SK-N-SH (cell line): Measurements from ENCODE around the gene PLXNB1. TPM values are rescaled to one million over a fixed set of nuclear protein-coding genes. Genes with fewer than 3 reads are reported as not detected.

Experiments used
- CTCF ChIA-PET: fragments of 300-600, 350-600 bp; formaldehyde crosslinking; extraction: SDS; loops from one replicate; lab custom pipeline; 2021; lab: Yijun Ruan, JAX
- POLR2A ChIA-PET: fragments of 350-600 bp; sonication (Branson Sonifier 250); formaldehyde crosslinking; extraction: SDS; loops from one replicate; lab custom pipeline; 2020; ENCODE audit warnings: antibody characterized with exemption, inconsistent platforms; lab: Yijun Ruan, JAX
- DNase-seq: peaks from one replicate; pipeline ENCODE4 v3.0.0; 2012
- H2AFZ ChIP-seq: fragments of 200-600 bp; sonication (generic); 2 replicates; pipeline ENCODE4 v1.8.1; 2016; ENCODE audit warnings: antibody characterized with exemption, mild to moderate bottlenecking, low read depth
- H3F3A ChIP-seq: fragments of 200-600 bp; sonication (generic); replicated peaks from 2 replicates; pipeline ENCODE3; 2016; ENCODE audit warnings: antibody characterized with exemption, mild to moderate bottlenecking; ENCODE audit not compliant: insufficient read depth
- H3K27ac ChIP-seq, 2 experiments: fragments of 200-500 bp in 1 of 2; fragments of 200-600 bp in 1 of 2; sonication (Bioruptor generic) in 1 of 2; sonication (generic), shearing (Covaris generic) in 1 of 2; 2 replicates each; pipeline versions ENCODE4 v1.5.1 to v1.6.1; 2014 to 2016; ENCODE audit warnings: low read depth in 2 of 2, inconsistent platforms in 1 of 2, low read length in 1 of 2, mild to moderate bottlenecking in 1 of 2, mixed read lengths in 1 of 2
- H3K27me3 ChIP-seq: fragments of 200-600 bp; sonication (generic), shearing (Covaris generic); 2 replicates; pipeline ENCODE4 v1.6.1; 2016; ENCODE audit warnings: mixed run types; ENCODE audit not compliant: insufficient read depth
- H3K36me3 ChIP-seq, 2 experiments: fragments of 200-500 bp in 1 of 2; fragments of 200-600 bp in 1 of 2; sonication (Bioruptor generic) in 1 of 2; sonication (generic) in 1 of 2; replicated peaks in 1 of 2; 2 replicates each; pipeline versions ENCODE3 to v1.5.1; 2014 to 2016; ENCODE audit warnings: low read length in 1 of 2, mild to moderate bottlenecking in 1 of 2; ENCODE audit not compliant: insufficient read depth in 2 of 2, control insufficient read depth in 1 of 2
- H3K4me1 ChIP-seq, 2 experiments: fragments of 200-500 bp in 1 of 2; fragments of 200-600 bp in 1 of 2; sonication (Bioruptor generic) in 1 of 2; sonication (generic), shearing (Covaris generic) in 1 of 2; 2 replicates each; pipeline versions ENCODE4 v1.5.1 to v1.6.1; 2014 to 2016; ENCODE audit warnings: low read depth in 1 of 2, low read length in 1 of 2, mixed run types in 1 of 2; ENCODE audit not compliant: insufficient read depth in 2 of 2, control insufficient read depth in 1 of 2
- H3K4me2 ChIP-seq: fragments of 200-600 bp; sonication (generic), shearing (Covaris generic); 2 replicates; pipeline ENCODE4 v1.6.1; 2017; ENCODE audit warnings: mixed run types
- H3K4me3 ChIP-seq, 2 experiments: fragments of 200-500 bp in 1 of 2; fragments of 200-600 bp in 1 of 2; sonication (Bioruptor generic) in 1 of 2; sonication (generic), shearing (Covaris generic) in 1 of 2; 2 replicates each; pipeline versions ENCODE4 v1.5.1 to v1.8.1; 2014 to 2016; ENCODE audit warnings: low read depth in 2 of 2, inconsistent platforms in 1 of 2, low read length in 1 of 2, mild to moderate bottlenecking in 1 of 2, mixed read lengths in 1 of 2, moderate library complexity in 1 of 2
- H3K79me2 ChIP-seq: fragments of 200-600 bp; sonication (generic); 2 replicates; pipeline ENCODE4 v1.8.1; 2017; ENCODE audit warnings: mild to moderate bottlenecking; ENCODE audit not compliant: insufficient read depth
- H3K9ac ChIP-seq: fragments of 200-600 bp; sonication (generic); 2 replicates; pipeline ENCODE4 v1.6.1; 2017; ENCODE audit warnings: mixed run types
- H3K9me2 ChIP-seq: fragments of 200-600 bp; sonication (generic); 2 replicates; pipeline ENCODE4 v1.6.1; 2017; ENCODE audit warnings: mixed run types
- H3K9me3 ChIP-seq: fragments of 200-600 bp; sonication (generic); 2 replicates; pipeline ENCODE4 v1.6.1; 2017; ENCODE audit warnings: mixed run types, mild to moderate bottlenecking, moderate library complexity
- H4K20me1 ChIP-seq: fragments of 200-600 bp; sonication (generic); 2 replicates; pipeline ENCODE4 v1.6.1; 2017; ENCODE audit warnings: mild to moderate bottlenecking, mixed run types; ENCODE audit not compliant: insufficient read depth
- FOXJ3 ChIP-seq: sonication (generic); formaldehyde crosslinking; IDR thresholded peaks from 2 replicates; pipeline ENCODE4 v1.5.1; 2020; ENCODE audit warnings: mild to moderate bottlenecking, missing genetic modification reagents
- RFX5 ChIP-seq: IDR thresholded peaks from 2 replicates; pipeline ENCODE4 v1.6.1; 2012; ENCODE audit warnings: mild to moderate bottlenecking, improper control_type of control experiment, low read length
- SIN3A ChIP-seq: IDR thresholded peaks from 2 replicates; pipeline ENCODE4 v1.6.1; 2012; ENCODE audit warnings: low read depth, mild to moderate bottlenecking, low read length, moderate library complexity, borderline replicate concordance
- SMC3 ChIP-seq: IDR thresholded peaks from 2 replicates; pipeline ENCODE4 v1.6.1; 2012; ENCODE audit warnings: low read depth, low read length, improper control_type of control experiment
- TAF1 ChIP-seq: IDR thresholded peaks from 2 replicates; pipeline ENCODE4 v1.6.1; 2012; ENCODE audit warnings: low read depth, mild to moderate bottlenecking, low read length, moderate library complexity, borderline replicate concordance
- TEAD4 ChIP-seq: IDR thresholded peaks from 2 replicates; pipeline ENCODE4 v1.4.0; 2012; ENCODE audit warnings: mild to moderate bottlenecking, borderline replicate concordance; ENCODE audit not compliant: insufficient read depth
- USF1 ChIP-seq: IDR thresholded peaks from 2 replicates; pipeline ENCODE4 v1.4.0; 2012; ENCODE audit warnings: low read depth, borderline replicate concordance
- WGBS: methylation state at CpG from one replicate; pipeline ENCODE4 v1.1.6; 2017; ENCODE audit warnings: low lambda C conversion rate; 5-methylcytosine and 5-hydroxymethylcytosine counted together
- polyA plus RNA-seq, 3 experiments: library from polyadenylated mRNA; depleted of rRNA; stranded (reverse); fragments of >200 nt; gene quantifications; 2 replicates each; pipeline ENCODE4 v1.2.3, GENCODE V29; 2012
- TF ChIP-seq, protein P1 (sequence below): fragments of 200-600 bp; sonication (generic); IDR thresholded peaks from 2 replicates; pipeline ENCODE4 v1.6.1; 2017; ENCODE audit warnings: antibody characterized with exemption, mild to moderate bottlenecking, moderate library complexity
- TF ChIP-seq, protein P2 (sequence below): IDR thresholded peaks from 2 replicates; pipeline ENCODE4 v1.4.0; 2012; ENCODE audit warnings: low read depth, borderline replicate concordance
- TF ChIP-seq, protein P3 (sequence below): fragments of 150-350 bp; IDR thresholded peaks from 2 replicates; pipeline ENCODE4 v1.6.1; 2017; ENCODE audit warnings: antibody characterized with exemption, low read length, low read depth, borderline replicate concordance

PLXNB1 gene
- polyA plus RNA-seq, 1 of the 3 experiments (the other 2 are of a cell fraction) = 39.8 TPM

- no peak overlapping the region; a peak in 1 of 4 replicates for H3K27ac ChIP-seq
- H3K9ac ChIP-seq = no peak overlapping the region
- no peaks in the 10 kb centered on the region for H3F3A ChIP-seq
- H3K4me2 ChIP-seq = no peak overlapping the region
- DNase-seq = no peak
- 80% methylated on average over 2 of the region's 3 CpGs for WGBS
- H4K20me1 ChIP-seq = no peaks in the 10 kb centered on the region
- no peaks in the 10 kb centered on the region for H3K9me2 ChIP-seq
- H3K4me1 ChIP-seq = peaks cover 0 to 45% of the 10 kb centered on the region in 2 experiments; a peak in 2 of 4 replicates
- H3K36me3 ChIP-seq = peaks cover 0 to 24% of the 10 kb centered on the region in 2 experiments
- POLR2A ChIA-PET = interaction anchor here (0.9 kb wide), 1 partner anchor 24 kb away, joined by 3 read pairs; the partner anchor contains the start of gene ATRIP
- H3K9me3 ChIP-seq = no peaks in the 10 kb centered on the region
- CTCF ChIA-PET = interaction anchor here (1.0 to 14.1 kb wide), 7 partner anchors 12 to 190 kb away, joined by 3 to 156 read pairs (median 3); no protein-coding TSS in a partner anchor
- H2AFZ ChIP-seq = no peak overlapping the region
- no peaks in the 10 kb centered on the region for H3K27me3 ChIP-seq
- H3K79me2 ChIP-seq = peaks cover 44% of the 10 kb centered on the region; the same call in 1 of the 2 replicates
- H3K4me3 ChIP-seq = no peak overlapping the region
- TF ChIP-seq, protein P1, sequence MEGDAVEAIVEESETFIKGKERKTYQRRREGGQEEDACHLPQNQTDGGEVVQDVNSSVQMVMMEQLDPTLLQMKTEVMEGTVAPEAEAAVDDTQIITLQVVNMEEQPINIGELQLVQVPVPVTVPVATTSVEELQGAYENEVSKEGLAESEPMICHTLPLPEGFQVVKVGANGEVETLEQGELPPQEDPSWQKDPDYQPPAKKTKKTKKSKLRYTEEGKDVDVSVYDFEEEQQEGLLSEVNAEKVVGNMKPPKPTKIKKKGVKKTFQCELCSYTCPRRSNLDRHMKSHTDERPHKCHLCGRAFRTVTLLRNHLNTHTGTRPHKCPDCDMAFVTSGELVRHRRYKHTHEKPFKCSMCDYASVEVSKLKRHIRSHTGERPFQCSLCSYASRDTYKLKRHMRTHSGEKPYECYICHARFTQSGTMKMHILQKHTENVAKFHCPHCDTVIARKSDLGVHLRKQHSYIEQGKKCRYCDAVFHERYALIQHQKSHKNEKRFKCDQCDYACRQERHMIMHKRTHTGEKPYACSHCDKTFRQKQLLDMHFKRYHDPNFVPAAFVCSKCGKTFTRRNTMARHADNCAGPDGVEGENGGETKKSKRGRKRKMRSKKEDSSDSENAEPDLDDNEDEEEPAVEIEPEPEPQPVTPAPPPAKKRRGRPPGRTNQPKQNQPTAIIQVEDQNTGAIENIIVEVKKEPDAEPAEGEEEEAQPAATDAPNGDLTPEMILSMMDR = 0 out of 2 replicates have a peak, but pooled peaks have one; percentile 13
- no peak for TF ChIP-seq USF1
Measured at GRCh38 chr3:48422272-48422671, 7.6 kb downstream of the PLXNB1 start.

DNA sequence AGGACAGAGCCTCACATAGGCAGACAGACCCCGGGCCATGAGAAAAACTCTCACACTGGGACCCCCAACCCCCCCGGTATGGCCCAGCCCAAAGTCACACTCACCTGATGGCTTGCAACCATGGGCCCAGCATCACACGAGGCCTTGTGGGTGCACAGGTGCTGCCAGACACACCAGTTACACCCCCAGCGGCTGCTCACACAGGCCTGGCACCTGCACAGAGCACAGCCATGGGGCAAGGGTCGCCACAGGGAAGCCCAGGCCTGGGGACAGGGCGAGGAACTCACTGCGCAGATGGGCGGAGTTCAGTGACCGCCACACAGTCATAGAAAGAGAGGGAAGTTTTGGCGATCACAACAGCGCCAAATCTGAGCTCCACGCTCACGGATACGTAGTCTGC lies 9.3 kb downstream of the PLXNB1 start:
- POLR2A ChIA-PET = no interaction called here
- Histone ChIP-seq H3K4me1 (peaks cover 0 to 28% of the 10 kb centered on the region in 2 experiments; a peak in 2 of 4 replicates), H3F3A (no peaks in the 10 kb centered on the region), H3K4me3 (no peak overlapping the region)
- no peak for TF ChIP-seq FOXJ3
- TF ChIP-seq RFX5 = no peak
- TF ChIP-seq SMC3 = no peak
- TF ChIP-seq, all 33 proteins: peak for 0
- H4K20me1 ChIP-seq = no peaks in the 10 kb centered on the region
- no peak for DNase-seq
- H3K4me2 ChIP-seq = no peak overlapping the region
- H3K9ac ChIP-seq = no peak overlapping the region
- WGBS = 92% methylated on average over 13 of the region's 14 CpGs
- H3K9me2 ChIP-seq = no peaks in the 10 kb centered on the region
- H3K36me3 ChIP-seq = peaks cover 0 to 41% of the 10 kb centered on the region in 2 experiments
- H3K27me3 ChIP-seq = no peaks in the 10 kb centered on the region
- CTCF ChIA-PET = interaction anchor here (0.6 to 14.1 kb wide), 5 partner anchors 14 to 146 kb away, joined by 3 to 156 read pairs (median 7); partner anchors contain the start of genes CCDC51 and TMA7
- H3K9me3 ChIP-seq = no peaks in the 10 kb centered on the region
- H3K79me2 ChIP-seq = peaks cover 27% of the 10 kb centered on the region; the same call in 1 of the 2 replicates
- H2AFZ ChIP-seq = no peak overlapping the region
- no peak overlapping the region for H3K27ac ChIP-seq

- peaks cover 0 to 50% of the 10 kb centered on the region in 2 experiments for H3K36me3 ChIP-seq
- H4K20me1 ChIP-seq = no peaks in the 10 kb centered on the region
- no peaks in the 10 kb centered on the region for H3K9me2 ChIP-seq
- H3K4me1 ChIP-seq = peaks cover 0 to 18% of the 10 kb centered on the region in 2 experiments; a peak in 1 of 4 replicates
- ChIA-PET POLR2A (interaction anchor here (2.0 kb wide), 1 partner anchor 9 kb away, joined by 6 read pairs; no protein-coding TSS in a partner anchor), CTCF (interaction anchor here (0.7 to 14.1 kb wide), 6 partner anchors 11 to 146 kb away, joined by 3 to 156 read pairs (median 6); no protein-coding TSS in a partner anchor)
- TF ChIP-seq USF1 = no peak
- no peak for TF ChIP-seq RFX5
- TF ChIP-seq SIN3A = no peak
- TF ChIP-seq TEAD4 = no peak
- TF ChIP-seq, protein P2, sequence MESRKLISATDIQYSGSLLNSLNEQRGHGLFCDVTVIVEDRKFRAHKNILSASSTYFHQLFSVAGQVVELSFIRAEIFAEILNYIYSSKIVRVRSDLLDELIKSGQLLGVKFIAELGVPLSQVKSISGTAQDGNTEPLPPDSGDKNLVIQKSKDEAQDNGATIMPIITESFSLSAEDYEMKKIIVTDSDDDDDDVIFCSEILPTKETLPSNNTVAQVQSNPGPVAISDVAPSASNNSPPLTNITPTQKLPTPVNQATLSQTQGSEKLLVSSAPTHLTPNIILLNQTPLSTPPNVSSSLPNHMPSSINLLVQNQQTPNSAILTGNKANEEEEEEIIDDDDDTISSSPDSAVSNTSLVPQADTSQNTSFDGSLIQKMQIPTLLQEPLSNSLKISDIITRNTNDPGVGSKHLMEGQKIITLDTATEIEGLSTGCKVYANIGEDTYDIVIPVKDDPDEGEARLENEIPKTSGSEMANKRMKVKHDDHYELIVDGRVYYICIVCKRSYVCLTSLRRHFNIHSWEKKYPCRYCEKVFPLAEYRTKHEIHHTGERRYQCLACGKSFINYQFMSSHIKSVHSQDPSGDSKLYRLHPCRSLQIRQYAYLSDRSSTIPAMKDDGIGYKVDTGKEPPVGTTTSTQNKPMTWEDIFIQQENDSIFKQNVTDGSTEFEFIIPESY = no peak
- TF ChIP-seq, protein P3, sequence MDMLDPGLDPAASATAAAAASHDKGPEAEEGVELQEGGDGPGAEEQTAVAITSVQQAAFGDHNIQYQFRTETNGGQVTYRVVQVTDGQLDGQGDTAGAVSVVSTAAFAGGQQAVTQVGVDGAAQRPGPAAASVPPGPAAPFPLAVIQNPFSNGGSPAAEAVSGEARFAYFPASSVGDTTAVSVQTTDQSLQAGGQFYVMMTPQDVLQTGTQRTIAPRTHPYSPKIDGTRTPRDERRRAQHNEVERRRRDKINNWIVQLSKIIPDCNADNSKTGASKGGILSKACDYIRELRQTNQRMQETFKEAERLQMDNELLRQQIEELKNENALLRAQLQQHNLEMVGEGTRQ = no peak
- TF ChIP-seq TAF1 = no peak
- H3K4me3 ChIP-seq = no peak overlapping the region
- no peak overlapping the region for H3K9ac ChIP-seq
- no peaks in the 10 kb centered on the region for H3K9me3 ChIP-seq
- DNase-seq = no peak
- peaks cover 17% of the 10 kb centered on the region; the same call in 1 of the 2 replicates for H3K79me2 ChIP-seq
- no peak overlapping the region for H3K27ac ChIP-seq
- no peak overlapping the region for H3K4me2 ChIP-seq
- no peaks in the 10 kb centered on the region for H3K27me3 ChIP-seq
- H3F3A ChIP-seq = no peaks in the 10 kb centered on the region
- 98% methylated on average over 14 of the region's 17 CpGs for WGBS
- H2AFZ ChIP-seq = no peak overlapping the region
Measured at GRCh38 chr3:48419597-48419996, 10.3 kb downstream of the PLXNB1 start.
